GM21737 (cell line): Measurements from ENCODE around the gene CNN1.

Experiments used
- ATAC-seq: cut with Tn5 transposase; IDR thresholded peaks from one replicate; pipeline ENCODE4 v1.9.1; 2021; ENCODE audit warnings: mild to moderate bottlenecking, moderate library complexity; ENCODE audit not compliant: unreplicated experiment

CNN1 gene

GRCh38 chr19:11538232-11539036 lies at the start of gene CNN1:
TSS of gene CNN1 (plus strand) at chr19:11538851. CDS start at chr19:11538928, 77 bp downstream.
- ATAC-seq, result no peak

GRCh38 chr19:11489378-11489777 lies 49.3 kb upstream of the CNN1 start:
- no peak for ATAC-seq

- no peak for ATAC-seq
Observed at GRCh38 chr19:11494634-11495285, 43.9 kb upstream of the CNN1 start.

GRCh38 chr19:11495481-11495880 lies 43.2 kb upstream of the CNN1 start:
- no peak for ATAC-seq

- no peak for ATAC-seq
Observed at GRCh38 chr19:11495885-11496284, 42.8 kb upstream of the CNN1 start.

- ATAC-seq, result no peak
Observed at GRCh38 chr19:11496391-11497163, 42.1 kb upstream of the CNN1 start.

- ATAC-seq, result no peak
Observed at GRCh38 chr19:11499220-11499726, 39.4 kb upstream of the CNN1 start.

- ATAC-seq, result no peak
Observed at GRCh38 chr19:11499890-11500420, 38.7 kb upstream of the CNN1 start.

- no peak for ATAC-seq
Observed at GRCh38 chr19:11504502-11505031, 34.1 kb upstream of the CNN1 start.

GRCh38 chr19:11505032-11505503 lies 33.6 kb upstream of the CNN1 start:
- ATAC-seq, result peak; percentile 85

GRCh38 chr19:11505504-11506100 lies 33.0 kb upstream of the CNN1 start, which contains the start of gene ZNF653:
TSS of gene ZNF653 (minus strand) at chr19:11505839. CDS start at chr19:11505786, 53 bp downstream.
- peak; percentile 43 for ATAC-seq

- peak; percentile 10 for ATAC-seq
Observed at GRCh38 chr19:11506101-11506555, 32.5 kb upstream of the CNN1 start.

GRCh38 chr19:11506967-11507366 lies 31.7 kb upstream of the CNN1 start:
- ATAC-seq, result no peak

GRCh38 chr19:11507370-11508078 lies 31.1 kb upstream of the CNN1 start:
- ATAC-seq, result no peak

- no peak for ATAC-seq
Observed at GRCh38 chr19:11510444-11510843, 28.2 kb upstream of the CNN1 start.

- ATAC-seq, result no peak
Observed at GRCh38 chr19:11513946-11514345, 24.7 kb upstream of the CNN1 start.

- ATAC-seq, result no peak
Observed at GRCh38 chr19:11519138-11519537, 19.5 kb upstream of the CNN1 start.

- peak; percentile 93 for ATAC-seq
Observed at GRCh38 chr19:11528551-11529341, 9.9 kb upstream of the CNN1 start, which contains the start of gene ECSIT. TSS of gene ECSIT (minus strand) at chr19:11529134. CDS start at chr19:11519170, 9,964 bp downstream.
